Stimulated activated naive CD4-positive, alpha-beta T cell (primary cell): ENCODE data around the gene ARMS2.

Experiments
- DNase-seq, 6 experiments: peaks; one replicate each; lab custom pipeline; 2025; lab: John Stamatoyannopoulos, UW

ARMS2 gene

GRCh38 chr10:122454603-122455080 is at the start of gene ARMS2:
TSS of gene ARMS2 (plus strand) at chr10:122454653. CDS start at chr10:122454728, 75 bp downstream.
- no peak for DNase-seq

GRCh38 chr10:122407375-122408125 is 46.9 kb upstream of the ARMS2 start:
- DNase-seq, result peak in 5 of 6 experiments; percentile 7 to 78 (median 65)

- DNase-seq, result no peak
These were observed 41.1 kb upstream of the ARMS2 start for GRCh38 chr10:122413327-122413726.

- no peak for DNase-seq
These were observed 36.8 kb upstream of the ARMS2 start for GRCh38 chr10:122417667-122418066.

GRCh38 chr10:122419016-122419415 is 35.4 kb upstream of the ARMS2 start:
- no peak for DNase-seq

- no peak for DNase-seq
These were observed 34.4 kb upstream of the ARMS2 start for GRCh38 chr10:122419876-122420623.

- no peak for DNase-seq
These were observed 33.8 kb upstream of the ARMS2 start for GRCh38 chr10:122420624-122421007.

GRCh38 chr10:122421054-122421625 is 33.3 kb upstream of the ARMS2 start:
- no peak for DNase-seq

- DNase-seq, result no peak
These were observed 32.7 kb upstream of the ARMS2 start for GRCh38 chr10:122421742-122422141.

- no peak for DNase-seq
These were observed 32.0 kb upstream of the ARMS2 start for GRCh38 chr10:122422266-122422989.

GRCh38 chr10:122424059-122424458 is 30.4 kb upstream of the ARMS2 start:
- DNase-seq, result no peak

- no peak for DNase-seq
These were observed 27.6 kb upstream of the ARMS2 start for GRCh38 chr10:122426829-122427228.

- no peak for DNase-seq
These were observed 27.2 kb upstream of the ARMS2 start for GRCh38 chr10:122427280-122427679.

- DNase-seq, result peak in 3 of 6 experiments; percentile 34 to 73 (median 69)
These were observed 19.1 kb upstream of the ARMS2 start for GRCh38 chr10:122435212-122435827.

- no peak for DNase-seq
These were observed 12.5 kb upstream of the ARMS2 start for GRCh38 chr10:122441961-122442360.

- no peak for DNase-seq
These were observed 9.0 kb upstream of the ARMS2 start for GRCh38 chr10:122445469-122445868.

GRCh38 chr10:122445904-122446303 is 8.5 kb upstream of the ARMS2 start:
- no peak for DNase-seq

- DNase-seq, result no peak
These were observed 7.6 kb upstream of the ARMS2 start for GRCh38 chr10:122446668-122447423.

- no peak for DNase-seq
These were observed 5.9 kb upstream of the ARMS2 start for GRCh38 chr10:122448600-122448999.

GRCh38 chr10:122449153-122449552 is 5.3 kb upstream of the ARMS2 start:
- no peak for DNase-seq
